ENCODE measurements around the gene NCKAP1.

Gene NCKAP1

GRCh38 chr2:182866461-182867406 lies 171.5 kb downstream of the NCKAP1 start, which contains the start of gene FRZB:
Gene FRZB (minus strand): TSS chr2:182866637. CDS start chr2:182866552, 85 bp downstream.
- DNase-seq = peak; percentile 70

- DNase-seq = no peak
Measured at GRCh38 chr2:182866095-182866460, 172.2 kb downstream of the NCKAP1 start.

GRCh38 chr2:182864949-182865570 lies 173.2 kb downstream of the NCKAP1 start:
- DNase-seq = no peak

GRCh38 chr2:182863642-182864041 lies 174.6 kb downstream of the NCKAP1 start:
- no peak for DNase-seq

GRCh38 chr2:182862091-182862490 lies 176.2 kb downstream of the NCKAP1 start:
- DNase-seq = no peak

- no peak for DNase-seq
Measured at GRCh38 chr2:182860858-182861257, 177.4 kb downstream of the NCKAP1 start.

All from NCI-H2171 (cell line).